Stomach (tissue), 9 donors: ENCODE data around the gene WASL. TPM values are rescaled to one million over a fixed set of nuclear protein-coding genes. Genes with fewer than 3 reads are reported as not detected.
"Not testable (repeated sequence)": the region's sequence is repeated elsewhere in the genome, so short reads cannot be mapped to it uniquely, and the experiment has no call there.

Experiments used
- DNase-seq, 2 donors: peaks; one replicate each; pipeline versions ENCODE4 v3.0.0 to v3.0.0-alpha.2; 2013 to 2019
- H3K27ac ChIP-seq, 5 donors: fragments of 200-600 bp in 4 of 5; sonication (generic) in 4 of 5; one replicate each; pipeline ENCODE4 v1.5.1; 2013 to 2019; ENCODE audit warnings: mild to moderate bottlenecking in 1 of 5, moderate library complexity in 1 of 5
- H3K27me3 ChIP-seq, 3 donors: fragments of 200-600 bp; sonication (generic); one replicate each; pipeline ENCODE4 v1.5.1; 2017 to 2019; ENCODE audit warnings: mixed run types in 1 of 3
- H3K36me3 ChIP-seq, 4 donors: fragments of 200-600 bp; sonication (generic); 1 replicate in 3 of 4; 2 replicates in 1 of 4; pipeline ENCODE4 v1.5.1; 2016 to 2019
- H3K4me1 ChIP-seq, 4 donors: fragments of 200-600 bp; sonication (generic); one replicate each; pipeline ENCODE4 v1.5.1; 2016 to 2019
- H3K4me3 ChIP-seq, 4 donors: fragments of 200-600 bp; sonication (generic) in 3 of 4; one replicate each; pipeline ENCODE4 v1.5.1; 2016 to 2019; ENCODE audit warnings: mild to moderate bottlenecking in 1 of 4
- H3K9me3 ChIP-seq, 4 donors: fragments of 200-600 bp; sonication (generic); one replicate each; pipeline ENCODE4 v1.5.1; 2016 to 2019
- CTCF ChIP-seq, 7 experiments: fragments of 450-650 bp in 4 of 7; fragments of 200-600 bp in 3 of 7; sonication (generic) in 3 of 7; IDR thresholded peaks; one replicate each; pipeline ENCODE4 v1.5.1; 2016 to 2019; ENCODE audit warnings: antibody characterized with exemption in 7 of 7, control low read depth in 2 of 7, mild to moderate bottlenecking in 1 of 7
- EP300 ChIP-seq: sonication (generic); formaldehyde crosslinking; IDR thresholded peaks from one replicate; pipeline ENCODE4 v1.6.1; 2017; ENCODE audit warnings: antibody characterized with exemption
- POLR2A ChIP-seq, 4 donors: fragments of 450-650 bp; IDR thresholded peaks; one replicate each; pipeline ENCODE4 v1.6.1; 2016; ENCODE audit warnings: antibody characterized with exemption in 4 of 4, control low read depth in 2 of 4, mild to moderate bottlenecking in 1 of 4, moderate library complexity in 1 of 4
- POLR2AphosphoS5 ChIP-seq, 3 donors: sonication (generic); formaldehyde crosslinking; IDR thresholded peaks; one replicate each; pipeline ENCODE4 v1.6.1; 2016; ENCODE audit warnings: antibody characterized with exemption in 3 of 3
- WGBS, 5 donors: extraction: QIAGEN DNeasy Blood & Tissue Kit in 3 of 5; methylation state at CpG; one replicate each; pipeline versions ENCODE4 v1.1.5 to v1.1.7; 2013 to 2018; 5-methylcytosine and 5-hydroxymethylcytosine counted together
- intact Hi-C: fragments of 100-400 bp; cut with DNase I; formaldehyde crosslinking; loops from one replicate; pipeline ENCODE4 v1.15.1; 2023; ENCODE audit warnings: low total_unique reads
- polyA plus RNA-seq, 3 donors: library from polyadenylated mRNA; stranded (reverse); fragments of 200-250 nt; gene quantifications; one replicate each; pipeline ENCODE4 v1.2.3, GENCODE V29; 2013
- total RNA-seq, 5 donors: library from RNA; depleted of rRNA; stranded (reverse); fragments of >200 nt; gene quantifications; one replicate each; pipeline versions ENCODE4 v1.1.0 to v1.2.3, GENCODE V29; 2014 to 2016
- donor health status: healthy with polysubstance abuse.
- donor health status: Bipolar disorder and iron deficiency.
- donor health status: healthy.

Gene WASL
- total and polyA plus RNA-seq, 8 donors = 9.0 to 56.7 (median 21.7) TPM

GRCh38 chr7:123738808-123739207, 10.0 kb downstream of the WASL start:
- Histone ChIP-seq H3K36me3 (no peaks in the 10 kb centered on the region), H3K27ac (no peak overlapping the region), H3K27me3 (no peaks in the 10 kb centered on the region), H3K4me3 (no peak overlapping the region), H3K9me3 (no peaks in the 10 kb centered on the region), H3K4me1 (peaks cover 0 to 68% (median 38%) of the 10 kb centered on the region in 4 donors)
- TF ChIP-seq POLR2AphosphoS5 (IDR thresholded peaks at IDR 0.05) = no peak
- TF ChIP-seq CTCF (IDR thresholded peaks at IDR 0.05) = no peak
- TF ChIP-seq EP300 = no peak
- TF ChIP-seq POLR2A (IDR thresholded peaks at IDR 0.05) = no peak
- intact Hi-C loops = no loop called here
- 88 to 98% (median 93%) methylated on average over 2 of the region's 2 CpGs for WGBS, 5 donors
- DNase-seq = no peak

- no peak overlapping the region for H3K27ac ChIP-seq
- peaks cover 0 to 63% (median 37%) of the 10 kb centered on the region in 4 donors for H3K4me1 ChIP-seq
- intact Hi-C loops = no loop called here
- DNase-seq = no peak
- no peaks in the 10 kb centered on the region for H3K27me3 ChIP-seq
- H3K36me3 ChIP-seq = no peaks in the 10 kb centered on the region
- TF ChIP-seq POLR2A (IDR thresholded peaks at IDR 0.05) (no peak), EP300 (no peak), CTCF (IDR thresholded peaks at IDR 0.05) (no peak), POLR2AphosphoS5 (IDR thresholded peaks at IDR 0.05) (no peak)
- H3K9me3 ChIP-seq = no peaks in the 10 kb centered on the region
- WGBS, 5 donors = 33 to 73% (median 56%) methylated on average over 3 of the region's 3 CpGs
- no peak overlapping the region for H3K4me3 ChIP-seq
Observed at GRCh38 chr7:123738356-123738755, 10.4 kb downstream of the WASL start.

GRCh38 chr7:123737168-123737674, 11.6 kb downstream of the WASL start:
- H3K27me3 ChIP-seq, H3K27ac ChIP-seq, H3K9me3 ChIP-seq, H3K36me3 ChIP-seq, H3K4me3 ChIP-seq, DNase-seq, intact Hi-C loops: not testable (repeated sequence)
- H3K4me1 ChIP-seq = peaks cover 0 to 52% (median 32%) of the 10 kb centered on the region in 4 donors
- WGBS, 5 donors = 92 to 98% (median 97%) methylated on average over 10 of the region's 10 CpGs

GRCh38 chr7:123735539-123735938, 13.3 kb downstream of the WASL start:
- no peaks in the 10 kb centered on the region for H3K27me3 ChIP-seq
- no peak overlapping the region for H3K4me3 ChIP-seq
- H3K36me3 ChIP-seq = no peaks in the 10 kb centered on the region
- peaks cover 0 to 38% (median 20%) of the 10 kb centered on the region in 4 donors for H3K4me1 ChIP-seq
- H3K27ac ChIP-seq = no peak overlapping the region
- no peaks in the 10 kb centered on the region for H3K9me3 ChIP-seq
- DNase-seq = no peak
- 76 to 95% (median 89%) methylated on average over 5 of the region's 5 CpGs for WGBS, 5 donors
- TF ChIP-seq POLR2AphosphoS5 (IDR thresholded peaks at IDR 0.05) (no peak), POLR2A (IDR thresholded peaks at IDR 0.05) (no peak), CTCF (IDR thresholded peaks at IDR 0.05) (no peak), EP300 (no peak)
- intact Hi-C loops = no loop called here

- no peak overlapping the region for H3K4me3 ChIP-seq
- 75 to 97% (median 94%) methylated on average over 3 of the region's 3 CpGs for WGBS, 5 donors
- H3K4me1 ChIP-seq = peaks cover 0 to 31% (median 18%) of the 10 kb centered on the region in 4 donors
- intact Hi-C loops = no loop called here
- H3K27ac ChIP-seq = no peak overlapping the region
- no peak for DNase-seq
- no peaks in the 10 kb centered on the region for H3K36me3 ChIP-seq
- H3K27me3 ChIP-seq = no peaks in the 10 kb centered on the region
- H3K9me3 ChIP-seq = no peaks in the 10 kb centered on the region
- no peak for TF ChIP-seq POLR2A (IDR thresholded peaks at IDR 0.05)
- no peak for TF ChIP-seq EP300
- no peak for TF ChIP-seq CTCF (IDR thresholded peaks at IDR 0.05)
- TF ChIP-seq POLR2AphosphoS5 (IDR thresholded peaks at IDR 0.05) = no peak
Observed at GRCh38 chr7:123734498-123734897, 14.3 kb downstream of the WASL start.
